ENCODE results near the gene CBX5.

The CBX5 gene

GRCh38 chr12:54225666-54226065 is 54.3 kb downstream of the CBX5 start:
- DNase-seq (ENCODE audit: low read depth in 2 of 2), result no peak

GRCh38 chr12:54222609-54223008 is 57.3 kb downstream of the CBX5 start:
- DNase-seq (ENCODE audit: low read depth in 2 of 2), result no peak

GRCh38 chr12:54221402-54221984 is 58.4 kb downstream of the CBX5 start:
- DNase-seq (ENCODE audit: low read depth in 2 of 2), result no peak

GRCh38 chr12:54220567-54220966 is 59.4 kb downstream of the CBX5 start:
- DNase-seq (ENCODE audit: low read depth in 2 of 2), result no peak

GRCh38 chr12:54220092-54220557 is 59.8 kb downstream of the CBX5 start:
- DNase-seq (ENCODE audit: low read depth in 2 of 2), result peak in 1 of 2 donors; percentile 28

GRCh38 chr12:54217774-54218241 is 62.1 kb downstream of the CBX5 start:
- DNase-seq (ENCODE audit: low read depth in 2 of 2), result no peak

GRCh38 chr12:54216797-54217661 is 62.9 kb downstream of the CBX5 start:
- peak; percentile 61 to 62 for DNase-seq (ENCODE audit: low read depth in 2 of 2)

- DNase-seq (ENCODE audit: low read depth in 2 of 2), result peak in 1 of 2 donors; percentile 52
These were observed 63.7 kb downstream of the CBX5 start for GRCh38 chr12:54215989-54216796.

GRCh38 chr12:54214553-54215406 is 65.1 kb downstream of the CBX5 start:
- peak; percentile 69 to 78 for DNase-seq (ENCODE audit: low read depth in 2 of 2)

- no peak for DNase-seq (ENCODE audit: low read depth in 2 of 2)
These were observed 66.8 kb downstream of the CBX5 start for GRCh38 chr12:54213079-54213478.

- DNase-seq (ENCODE audit: low read depth in 2 of 2), result no peak
These were observed 68.0 kb downstream of the CBX5 start for GRCh38 chr12:54211920-54212319.

- DNase-seq (ENCODE audit: low read depth in 2 of 2), result no peak
These were observed 69.5 kb downstream of the CBX5 start for GRCh38 chr12:54210400-54210790.

- DNase-seq (ENCODE audit: low read depth in 2 of 2), result no peak
These were observed 71.3 kb downstream of the CBX5 start for GRCh38 chr12:54208591-54208990.

- DNase-seq (ENCODE audit: low read depth in 2 of 2), result peak; percentile 39 to 67
These were observed 72.2 kb downstream of the CBX5 start for GRCh38 chr12:54207539-54208294.

- DNase-seq (ENCODE audit: low read depth in 2 of 2), result no peak
These were observed 73.1 kb downstream of the CBX5 start for GRCh38 chr12:54206791-54207190.

- no peak for DNase-seq (ENCODE audit: low read depth in 2 of 2)
These were observed 75.6 kb downstream of the CBX5 start for GRCh38 chr12:54204316-54204715.

GRCh38 chr12:54201001-54201794 is 78.7 kb downstream of the CBX5 start:
- peak in 1 of 2 donors; percentile 30 for DNase-seq (ENCODE audit: low read depth in 2 of 2)

GRCh38 chr12:54200412-54200811 is 79.5 kb downstream of the CBX5 start:
- no peak for DNase-seq (ENCODE audit: low read depth in 2 of 2)

GRCh38 chr12:54199917-54200316 is 80.0 kb downstream of the CBX5 start:
- no peak for DNase-seq (ENCODE audit: low read depth in 2 of 2)

- DNase-seq (ENCODE audit: low read depth in 2 of 2), result no peak
These were observed 80.9 kb downstream of the CBX5 start for GRCh38 chr12:54199034-54199433.
